Epithelial cell of esophagus (primary cell): Measurements from ENCODE around the gene ZEB1.

Source experiments
- DNase-seq: peaks from one replicate; pipeline ENCODE4 v3.0.0; 2010; ENCODE audit warnings: low read depth
- H3K4me3 ChIP-seq: 2 replicates; pipeline ENCODE4 v1.5.1; 2011; ENCODE audit warnings: mild to moderate bottlenecking, low read length, control low read depth
- CTCF ChIP-seq: IDR thresholded peaks from 2 replicates; pipeline ENCODE4 v1.5.1; 2011; ENCODE audit warnings: low read depth, mild to moderate bottlenecking, low read length, control low read depth, inconsistent platforms; ENCODE audit not compliant: insufficient read depth; ENCODE audit errors: missing control alignments

ZEB1 gene

DNA sequence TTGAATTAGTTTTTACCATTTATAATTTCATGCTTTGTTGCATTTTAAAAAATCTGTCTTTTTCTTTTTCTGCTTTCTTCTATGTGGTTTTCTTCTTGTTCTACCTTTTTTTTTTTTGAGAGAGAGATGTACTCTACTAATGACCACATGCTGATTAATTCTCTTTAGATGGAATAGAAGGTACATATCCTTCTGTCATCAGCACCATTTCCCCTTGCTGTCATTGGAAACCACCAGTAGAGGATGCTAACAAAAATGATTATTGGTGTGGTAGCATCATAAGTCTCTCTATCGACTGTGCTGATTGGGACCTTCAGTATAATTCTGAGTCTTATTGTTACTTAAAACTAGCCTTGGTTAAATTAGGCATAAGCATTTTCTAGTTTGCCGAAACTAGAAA is 3.6 kb downstream of the ZEB1 start:
- DNase-seq = no peak
- no peak overlapping the region for H3K4me3 ChIP-seq

GRCh38 chr10:31340343-31340742 is 21.3 kb downstream of the ZEB1 start:
- H3K4me3 ChIP-seq = no peak overlapping the region
- no peak for DNase-seq
- TF ChIP-seq CTCF = no peak

More for the DNA sequence above, 3.6 kb downstream of the ZEB1 start:
- TF ChIP-seq CTCF = no peak

GRCh38 chr10:31341552-31341951 is 22.5 kb downstream of the ZEB1 start:
- H3K4me3 ChIP-seq = no peak overlapping the region
- DNase-seq = no peak
- no peak for TF ChIP-seq CTCF

DNA sequence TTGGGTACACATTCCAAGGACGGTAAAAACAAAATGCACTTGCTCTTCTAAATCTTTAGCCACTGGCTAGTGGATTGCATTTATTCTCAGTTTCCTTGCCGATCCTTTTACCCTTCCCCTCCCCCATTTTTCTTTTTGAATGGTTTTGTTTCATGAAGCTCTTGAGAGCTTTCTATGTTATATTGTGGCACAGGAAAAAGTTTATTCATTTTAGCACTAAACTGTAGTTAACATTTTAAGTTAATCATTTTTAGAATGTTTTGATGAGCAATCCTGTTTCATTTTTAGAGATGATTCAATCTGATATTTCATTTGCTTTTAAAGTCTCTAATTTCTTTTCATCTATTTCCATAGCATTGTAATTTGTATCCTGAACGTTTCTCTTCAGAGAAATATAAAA is 24.0 kb downstream of the ZEB1 start:
- H3K4me3 ChIP-seq = no peak overlapping the region
- DNase-seq = no peak
- no peak for TF ChIP-seq CTCF

- TF ChIP-seq CTCF = no peak
- H3K4me3 ChIP-seq = no peak overlapping the region
- DNase-seq = no peak
Observed at GRCh38 chr10:31343551-31343950, 24.5 kb downstream of the ZEB1 start.

- TF ChIP-seq CTCF = no peak
- no peak for DNase-seq
- no peak overlapping the region for H3K4me3 ChIP-seq
Observed at GRCh38 chr10:31345886-31346285, 26.9 kb downstream of the ZEB1 start.

GRCh38 chr10:31346953-31347352 is 27.9 kb downstream of the ZEB1 start:
- no peak for DNase-seq
- no peak overlapping the region for H3K4me3 ChIP-seq
- no peak for TF ChIP-seq CTCF
